H9 (cell line): ENCODE results near the gene ANKRD55. TPM values are rescaled to one million over a fixed set of nuclear protein-coding genes. Genes with fewer than 3 reads are reported as not detected.

Experiments
- DNase-seq: peaks from one replicate; pipeline ENCODE4 v3.0.0-alpha.2; 2017
- H2AFZ ChIP-seq: one replicate; pipeline ENCODE4 v1.6.1; 2013; ENCODE audit warnings: mild to moderate bottlenecking, low read length, control low read depth, moderate library complexity
- H2AK5ac ChIP-seq: 2 replicates; pipeline ENCODE4 v1.6.1; 2013; ENCODE audit warnings: low read length, control low read depth, mixed read lengths; ENCODE audit not compliant: insufficient read length
- H2BK120ac ChIP-seq: one replicate; pipeline ENCODE4 v1.6.1; 2013; ENCODE audit warnings: low read depth, mild to moderate bottlenecking, low read length, control low read depth, inconsistent platforms; ENCODE audit not compliant: poor library complexity, severe bottlenecking
- H2BK12ac ChIP-seq: 2 replicates; pipeline ENCODE4 v1.6.1; 2013; ENCODE audit warnings: low read length, control low read depth, mixed read lengths, low read depth; ENCODE audit not compliant: insufficient read length
- H2BK15ac ChIP-seq: 2 replicates; pipeline ENCODE4 v1.6.1; 2013; ENCODE audit warnings: low read depth, low read length, control low read depth
- H2BK20ac ChIP-seq: one replicate; pipeline ENCODE4 v1.6.1; 2013; ENCODE audit warnings: low read depth, mild to moderate bottlenecking, low read length, control low read depth, inconsistent platforms; ENCODE audit not compliant: poor library complexity, severe bottlenecking
- H2BK5ac ChIP-seq: 2 replicates; pipeline ENCODE4 v1.6.1; 2013; ENCODE audit warnings: low read length, control low read depth, mixed read lengths; ENCODE audit not compliant: insufficient read length
- H3K14ac ChIP-seq: 2 replicates; pipeline ENCODE4 v1.6.1; 2013; ENCODE audit warnings: low read length, control low read depth; ENCODE audit not compliant: insufficient read depth
- H3K18ac ChIP-seq: 2 replicates; pipeline ENCODE4 v1.6.1; 2013; ENCODE audit warnings: low read depth, mild to moderate bottlenecking, mixed read lengths, low read length, control low read depth; ENCODE audit not compliant: insufficient read length
- H3K23ac ChIP-seq: 2 replicates; pipeline ENCODE4 v1.6.1; 2013; ENCODE audit warnings: low read length, control low read depth, mixed read lengths, low read depth; ENCODE audit not compliant: insufficient read length
- H3K23me2 ChIP-seq: 2 replicates; pipeline ENCODE4 v1.6.1; 2013; ENCODE audit warnings: low read depth, mild to moderate bottlenecking, mixed read lengths, low read length, control low read depth; ENCODE audit not compliant: insufficient read length, poor library complexity, severe bottlenecking
- H3K27ac ChIP-seq: 2 replicates; pipeline ENCODE4 v1.5.1; 2013; ENCODE audit warnings: low read length, control low read depth, mixed read lengths, low read depth; ENCODE audit not compliant: insufficient read length
- H3K27me3 ChIP-seq: 2 replicates; pipeline ENCODE4 v1.6.1; 2013; ENCODE audit warnings: low read length, control low read depth, inconsistent platforms; ENCODE audit not compliant: insufficient read depth
- H3K4ac ChIP-seq: 2 replicates; pipeline ENCODE4 v1.6.1; 2013; ENCODE audit warnings: low read depth, mild to moderate bottlenecking, control low read depth, inconsistent platforms, low read length, moderate library complexity
- H3K4me1 ChIP-seq: 2 replicates; pipeline ENCODE4 v1.6.1; 2013; ENCODE audit warnings: low read length, control low read depth, inconsistent platforms; ENCODE audit not compliant: insufficient read depth
- H3K4me2 ChIP-seq: 2 replicates; pipeline ENCODE4 v1.6.1; 2013; ENCODE audit warnings: low read length, control low read depth, mixed read lengths; ENCODE audit not compliant: insufficient read length, insufficient read depth
- H3K56ac ChIP-seq: 2 replicates; pipeline ENCODE4 v1.6.1; 2013; ENCODE audit warnings: low read depth, mild to moderate bottlenecking, mixed read lengths, low read length, control low read depth; ENCODE audit not compliant: insufficient read length
- H3K79me1 ChIP-seq: 2 replicates; pipeline ENCODE4 v1.6.1; 2013; ENCODE audit warnings: low read depth, mild to moderate bottlenecking, moderate library complexity, low read length, control low read depth, inconsistent platforms; ENCODE audit not compliant: insufficient read depth, poor library complexity, severe bottlenecking
- H3K79me2 ChIP-seq: 2 replicates; pipeline ENCODE4 v1.6.1; 2013; ENCODE audit warnings: low read length, control low read depth, inconsistent platforms; ENCODE audit not compliant: insufficient read depth
- H3K9ac ChIP-seq: 2 replicates; pipeline ENCODE4 v1.6.1; 2013; ENCODE audit warnings: low read length, control low read depth, mixed read lengths; ENCODE audit not compliant: insufficient read length; ENCODE audit errors: extremely low read depth
- H3K9me3 ChIP-seq: one replicate; pipeline ENCODE4 v1.6.1; 2013; ENCODE audit warnings: low read depth, low read length, inconsistent platforms; ENCODE audit not compliant: control insufficient read depth
- H3T11ph ChIP-seq: one replicate; pipeline ENCODE4 v1.6.1; 2013; ENCODE audit warnings: mild to moderate bottlenecking, low read length, control low read depth, inconsistent platforms
- H4K20me1 ChIP-seq: one replicate; pipeline ENCODE4 v1.6.1; 2013; ENCODE audit not compliant: control insufficient read depth, insufficient read length, insufficient read depth
- H4K5ac ChIP-seq: 2 replicates; pipeline ENCODE4 v1.6.1; 2013; ENCODE audit warnings: low read depth, mild to moderate bottlenecking, mixed read lengths, low read length, control low read depth; ENCODE audit not compliant: insufficient read length
- H4K8ac ChIP-seq: replicated peaks from 2 replicates; pipeline ENCODE4 v1.6.1; 2013; ENCODE audit warnings: low read length, control low read depth, mixed read lengths, low read depth; ENCODE audit not compliant: insufficient read length
- H4K91ac ChIP-seq: 2 replicates; pipeline ENCODE4 v1.6.1; 2013; ENCODE audit warnings: low read depth, mild to moderate bottlenecking, moderate library complexity, mixed read lengths, low read length, control low read depth; ENCODE audit not compliant: insufficient read length
- H3K27ac Mint-ChIP-seq, 3 experiments: 2 replicates in 2 of 3; 3 replicates in 1 of 3; pipeline ENCODE4 v1.8.0; 2020 to 2021; ENCODE audit warnings: mixed read lengths in 3 of 3, mild to moderate bottlenecking in 1 of 3, moderate library complexity in 1 of 3
- H3K27me3 Mint-ChIP-seq: 2 replicates; pipeline ENCODE4 v1.8.0; 2021; ENCODE audit warnings: low read depth, mild to moderate bottlenecking, moderate library complexity, mixed read lengths
- H3K36me3 Mint-ChIP-seq, 3 experiments: 2 replicates in 2 of 3; 3 replicates in 1 of 3; pipeline ENCODE4 v1.8.0; 2020 to 2021; ENCODE audit warnings: low read depth in 3 of 3, mixed read lengths in 3 of 3; ENCODE audit not compliant: insufficient read depth in 1 of 3
- H3K4me1 Mint-ChIP-seq, 2 experiments: 2 replicates each; pipeline ENCODE4 v1.8.0; 2020; ENCODE audit warnings: mixed read lengths in 2 of 2
- H3K4me3 Mint-ChIP-seq, 2 experiments: 2 replicates in 1 of 2; 3 replicates in 1 of 2; pipeline ENCODE4 v1.8.0; 2020 to 2021; ENCODE audit warnings: mild to moderate bottlenecking in 2 of 2, mixed read lengths in 2 of 2, moderate library complexity in 1 of 2
- H3K9me3 Mint-ChIP-seq, 2 experiments: 2 replicates in 1 of 2; 3 replicates in 1 of 2; pipeline ENCODE4 v1.8.0; 2020; ENCODE audit warnings: mild to moderate bottlenecking in 2 of 2, mixed read lengths in 2 of 2, moderate library complexity in 1 of 2
- WGBS: extraction: QIAGEN DNeasy Blood & Tissue Kit; methylation state at CpG from one replicate; pipeline ENCODE4 v1.1.7; 2013; ENCODE audit warnings: missing lambda C conversion rate, low lambda C conversion rate, mixed read lengths; ENCODE audit not compliant: insufficient read length; ENCODE audit errors: extremely low coverage; 5-methylcytosine and 5-hydroxymethylcytosine counted together
- total RNA-seq: library from RNA; stranded (reverse); gene quantifications from 2 replicates; pipeline ENCODE4 v1.2.1, GENCODE V29; 2021
- TF ChIP-seq, protein P1 (sequence below): fragments of 200-600 bp; sonication (generic); conservative IDR thresholded peaks from 3 replicates; pipeline ENCODE4 v1.8.0; 2021; ENCODE audit warnings: antibody characterized with exemption, mild to moderate bottlenecking

Gene ANKRD55
- total RNA-seq, 1 experiment from 2014 or later, result not detected

DNA sequence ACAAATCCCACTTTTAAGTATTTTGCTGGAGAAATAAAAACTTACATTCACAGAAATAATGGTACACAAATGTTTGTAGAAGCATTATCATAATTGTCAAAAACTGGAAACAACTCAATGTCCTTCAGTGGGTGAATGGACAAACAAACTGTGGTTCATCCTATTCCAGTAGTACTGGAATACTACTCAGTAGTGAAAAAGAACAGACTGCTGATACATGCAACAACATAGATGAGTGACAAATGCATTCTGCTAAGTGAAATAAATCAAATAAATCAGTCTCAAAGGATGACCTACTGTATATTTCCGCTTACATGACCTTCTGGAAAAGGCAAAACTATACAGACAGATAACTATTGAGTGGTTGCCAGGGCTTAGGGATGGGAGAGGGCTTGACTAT, 114.1 kb downstream of the ANKRD55 start:
- no peak overlapping the region for H3K56ac ChIP-seq
- no peak overlapping the region for H4K5ac ChIP-seq
- no CpG with 5 or more reads among the region's 1 CpG for WGBS
- TF ChIP-seq, protein P1, sequence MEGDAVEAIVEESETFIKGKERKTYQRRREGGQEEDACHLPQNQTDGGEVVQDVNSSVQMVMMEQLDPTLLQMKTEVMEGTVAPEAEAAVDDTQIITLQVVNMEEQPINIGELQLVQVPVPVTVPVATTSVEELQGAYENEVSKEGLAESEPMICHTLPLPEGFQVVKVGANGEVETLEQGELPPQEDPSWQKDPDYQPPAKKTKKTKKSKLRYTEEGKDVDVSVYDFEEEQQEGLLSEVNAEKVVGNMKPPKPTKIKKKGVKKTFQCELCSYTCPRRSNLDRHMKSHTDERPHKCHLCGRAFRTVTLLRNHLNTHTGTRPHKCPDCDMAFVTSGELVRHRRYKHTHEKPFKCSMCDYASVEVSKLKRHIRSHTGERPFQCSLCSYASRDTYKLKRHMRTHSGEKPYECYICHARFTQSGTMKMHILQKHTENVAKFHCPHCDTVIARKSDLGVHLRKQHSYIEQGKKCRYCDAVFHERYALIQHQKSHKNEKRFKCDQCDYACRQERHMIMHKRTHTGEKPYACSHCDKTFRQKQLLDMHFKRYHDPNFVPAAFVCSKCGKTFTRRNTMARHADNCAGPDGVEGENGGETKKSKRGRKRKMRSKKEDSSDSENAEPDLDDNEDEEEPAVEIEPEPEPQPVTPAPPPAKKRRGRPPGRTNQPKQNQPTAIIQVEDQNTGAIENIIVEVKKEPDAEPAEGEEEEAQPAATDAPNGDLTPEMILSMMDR, result no peak
- no peak overlapping the region for H3K4me2 ChIP-seq
- H2AK5ac ChIP-seq, result no peak overlapping the region
- no peak overlapping the region for H4K91ac ChIP-seq
- no peak overlapping the region for H3K14ac ChIP-seq
- no peak overlapping the region for H2BK12ac ChIP-seq
- Mint-ChIP-seq H3K4me3 (no peak overlapping the region), H3K36me3 (peaks cover 0 to 2% (median 0%) of the 10 kb centered on the region in 3 experiments; a peak in 1 of 7 replicates), H3K4me1 (peaks cover 8 to 9% of the 10 kb centered on the region in 2 experiments), H3K27me3 (no peaks in the 10 kb centered on the region), H3K27ac (no peak overlapping the region), H3K9me3 (peaks cover 0 to 2% of the 10 kb centered on the region in 2 experiments; a peak in 2 of 5 replicates)
- H3K23ac ChIP-seq, result no peak overlapping the region
- no peaks in the 10 kb centered on the region for H3K27me3 ChIP-seq
- H4K8ac ChIP-seq, result no peak overlapping the region
- no peak overlapping the region for H2BK120ac ChIP-seq
- no peak overlapping the region for H3K27ac ChIP-seq
- H3K23me2 ChIP-seq, result no peaks in the 10 kb centered on the region
- no peak overlapping the region for H3K18ac ChIP-seq
- no peaks in the 10 kb centered on the region for H3K79me2 ChIP-seq
- H3K9ac ChIP-seq, result no peak overlapping the region
- no peak overlapping the region for H2AFZ ChIP-seq
- H3K4me1 ChIP-seq, result no peaks in the 10 kb centered on the region; the same call in 1 of the 2 replicates
- H2BK5ac ChIP-seq, result no peak overlapping the region
- no peak overlapping the region for H3T11ph ChIP-seq
- H4K20me1 ChIP-seq, result no peaks in the 10 kb centered on the region
- no peak overlapping the region for H2BK20ac ChIP-seq
- DNase-seq, result no peak
- no peaks in the 10 kb centered on the region for H3K79me1 ChIP-seq
- no peaks in the 10 kb centered on the region for H3K9me3 ChIP-seq
- no peak overlapping the region for H3K4ac ChIP-seq
- no peak overlapping the region for H2BK15ac ChIP-seq
